NCI-H2171 treated with DMSO at 0.1 percent for 48 hours (cell line): ENCODE measurements around the gene DNAJC7.
"Not testable (repeated sequence)": the region's sequence is repeated elsewhere in the genome, so short reads cannot be mapped to it uniquely, and the experiment has no call there.

ENCODE experiments used
- DNase-seq: peaks from one replicate; lab custom pipeline; 2025; lab: John Stamatoyannopoulos, UW

DNAJC7 gene

GRCh38 chr17:41957031-41957868 lies 60.0 kb downstream of the DNAJC7 start:
- no peak for DNase-seq

GRCh38 chr17:41956522-41956921 lies 60.7 kb downstream of the DNAJC7 start:
- DNase-seq: no peak

- DNase-seq: no peak
Measured at GRCh38 chr17:41948762-41949460, 68.3 kb downstream of the DNAJC7 start.

GRCh38 chr17:41944943-41945342 lies 72.3 kb downstream of the DNAJC7 start:
- no peak for DNase-seq

GRCh38 chr17:41943492-41943891 lies 73.7 kb downstream of the DNAJC7 start:
- DNase-seq: no peak

GRCh38 chr17:41942626-41943373 lies 74.4 kb downstream of the DNAJC7 start:
- DNase-seq: no peak

- no peak for DNase-seq
Measured at GRCh38 chr17:41941168-41941567, 76.1 kb downstream of the DNAJC7 start.

- DNase-seq: no peak
Measured at GRCh38 chr17:41939693-41940090, 77.5 kb downstream of the DNAJC7 start.

GRCh38 chr17:41939044-41939692 lies 78.1 kb downstream of the DNAJC7 start:
- DNase-seq: peak; percentile 26

- no peak for DNase-seq
Measured at GRCh38 chr17:41937970-41938954, 79.0 kb downstream of the DNAJC7 start.

- no peak for DNase-seq
Measured at GRCh38 chr17:41935641-41936040, 81.6 kb downstream of the DNAJC7 start.

- no peak for DNase-seq
Measured at GRCh38 chr17:41932816-41933389, 84.3 kb downstream of the DNAJC7 start.

- DNase-seq: not testable (repeated sequence)
Measured at GRCh38 chr17:41931715-41932114, 85.5 kb downstream of the DNAJC7 start.

GRCh38 chr17:41930833-41931156 lies 86.4 kb downstream of the DNAJC7 start:
- not testable (repeated sequence) for DNase-seq

GRCh38 chr17:41930009-41930832 lies 87.0 kb downstream of the DNAJC7 start, which contains the start of gene ODAD4:
ODAD4 (plus strand) TSS chr17:41930617; CDS start chr17:41930724, 107 bp downstream.
- peak; percentile 98 for DNase-seq

GRCh38 chr17:41928693-41929251 lies 88.5 kb downstream of the DNAJC7 start:
- no peak for DNase-seq
